Measurements from ENCODE around the gene SECISBP2. TPM values are rescaled to one million over a fixed set of nuclear protein-coding genes. Genes with fewer than 3 reads are reported as not detected.
"Not testable (repeated sequence)": the region's sequence is repeated elsewhere in the genome, so short reads cannot be mapped to it uniquely, and the experiment has no call there.

SECISBP2 gene
- total RNA-seq, 1 donor from 2014 or later = 16.4 TPM

DNA sequence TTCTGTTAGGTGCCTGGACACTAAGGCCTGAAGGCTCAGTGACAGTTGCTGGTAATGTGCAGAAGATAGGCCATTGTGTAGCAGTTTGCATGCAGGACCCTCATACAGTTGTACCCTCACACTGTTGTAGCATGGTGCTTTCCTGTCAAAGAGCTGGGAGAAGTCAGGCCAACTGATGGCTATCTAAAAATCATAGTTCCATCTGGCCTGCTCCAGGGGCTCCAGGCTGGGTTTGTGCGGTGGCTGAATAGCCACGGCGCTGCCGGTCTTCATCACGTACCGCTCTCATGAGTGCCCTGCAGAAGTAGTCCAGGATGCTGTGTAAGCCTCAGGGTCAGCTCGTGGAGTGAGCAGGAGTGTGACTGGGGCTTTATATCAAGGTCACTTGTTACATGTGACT, 12.2 kb downstream of the SECISBP2 start:
- no peak for DNase-seq (ENCODE audit: missing footprints)
- intact Hi-C loops (cut with DNase I) = no loop called here
- ATAC-seq = no peak

DNA sequence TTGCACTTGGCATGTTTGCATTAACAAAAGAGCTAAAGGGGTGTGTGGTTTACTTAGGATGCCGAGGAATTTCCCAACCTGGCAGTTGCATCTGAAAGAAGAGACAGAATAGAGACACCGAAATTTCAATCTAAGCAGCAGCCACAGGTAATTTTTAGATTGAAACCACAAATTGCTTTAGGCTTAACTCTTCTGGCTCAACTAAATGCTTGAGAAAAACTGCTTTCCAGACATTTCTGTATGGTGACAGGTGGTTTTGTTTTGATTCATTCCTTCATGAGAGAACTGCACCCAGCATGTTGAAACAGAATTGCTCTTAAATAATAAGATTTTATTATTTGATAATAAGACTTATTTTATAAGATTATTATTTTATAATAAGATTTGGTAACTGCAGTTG, 21.5 kb downstream of the SECISBP2 start:
- intact Hi-C loops (cut with DNase I) = no loop called here
- no peak for ATAC-seq
- no peak for DNase-seq (ENCODE audit: missing footprints)

- ATAC-seq (no peak), DNase-seq (ENCODE audit: missing footprints) (no peak)
- intact Hi-C loops (cut with DNase I) = no loop called here
These were observed 22.0 kb downstream of the SECISBP2 start for GRCh38 chr9:89340332-89340731.

DNA sequence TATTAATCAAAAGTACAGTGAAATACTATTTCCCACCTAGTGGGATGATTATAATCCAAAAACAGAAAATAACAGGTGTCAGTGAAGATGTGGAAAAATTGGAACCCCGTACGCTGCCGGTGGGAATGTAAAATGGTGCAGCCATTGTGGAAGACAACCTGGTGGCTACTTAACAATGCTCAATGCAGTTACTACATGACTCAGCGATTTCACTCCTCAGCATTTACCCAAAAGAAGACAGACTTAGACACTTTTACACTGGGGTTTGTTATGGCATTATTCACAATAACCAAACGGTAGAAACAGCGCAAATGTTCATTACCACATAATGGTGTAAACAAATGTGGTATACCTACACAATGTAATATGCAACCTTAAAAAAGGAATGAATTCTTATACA, 23.9 kb downstream of the SECISBP2 start:
- ATAC-seq (no peak), DNase-seq (ENCODE audit: missing footprints) (no peak)
- intact Hi-C loops (cut with DNase I) = no loop called here

DNA sequence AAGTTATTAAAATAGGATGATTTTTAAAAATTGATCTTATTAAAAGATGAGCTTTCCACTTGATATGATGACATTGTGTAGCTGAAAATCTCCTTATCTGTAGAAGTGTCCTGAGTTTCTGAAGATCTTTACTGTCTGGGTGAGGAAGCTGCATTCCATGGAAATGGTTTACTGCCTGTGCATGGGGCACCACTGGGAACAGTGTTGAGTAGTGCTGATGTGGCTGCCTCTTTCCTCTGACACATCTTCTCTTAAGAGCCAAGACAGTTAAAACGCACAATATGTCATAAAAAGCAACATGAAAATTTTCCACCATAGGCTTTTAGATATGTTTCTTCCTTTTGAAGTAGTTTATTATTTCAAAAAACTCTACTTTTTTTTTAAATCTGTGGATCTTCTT, 24.6 kb downstream of the SECISBP2 start:
- DNase-seq (ENCODE audit: missing footprints) (no peak), ATAC-seq (no peak)
- intact Hi-C loops (cut with DNase I) = no loop called here

DNA sequence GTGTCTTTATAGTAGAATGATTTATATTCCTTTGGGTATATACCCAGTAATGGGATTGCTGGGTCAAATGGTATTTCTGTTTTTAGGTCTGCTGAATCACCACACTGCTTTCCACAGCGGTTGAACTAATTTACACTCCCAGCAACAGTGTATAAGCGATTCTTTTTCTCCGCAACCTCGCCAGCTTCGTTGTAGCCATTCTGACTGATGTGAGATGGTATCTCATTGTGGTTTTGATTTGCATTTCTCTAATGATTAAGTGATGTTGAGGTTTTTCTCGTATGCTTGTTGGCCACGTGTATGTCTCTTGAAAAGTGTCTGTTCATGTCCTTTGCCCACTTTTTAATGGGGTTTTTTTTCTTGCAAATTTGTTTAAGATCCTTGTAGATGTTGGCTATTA, 25.5 kb downstream of the SECISBP2 start:
- intact Hi-C loops (cut with DNase I); DNase-seq (ENCODE audit: missing footprints); ATAC-seq: not testable (repeated sequence)

GRCh38 chr9:89345476-89345875, 27.2 kb downstream of the SECISBP2 start:
- intact Hi-C loops (cut with DNase I) = no loop called here
- no peak for DNase-seq (ENCODE audit: missing footprints)
- ATAC-seq = no peak

DNA sequence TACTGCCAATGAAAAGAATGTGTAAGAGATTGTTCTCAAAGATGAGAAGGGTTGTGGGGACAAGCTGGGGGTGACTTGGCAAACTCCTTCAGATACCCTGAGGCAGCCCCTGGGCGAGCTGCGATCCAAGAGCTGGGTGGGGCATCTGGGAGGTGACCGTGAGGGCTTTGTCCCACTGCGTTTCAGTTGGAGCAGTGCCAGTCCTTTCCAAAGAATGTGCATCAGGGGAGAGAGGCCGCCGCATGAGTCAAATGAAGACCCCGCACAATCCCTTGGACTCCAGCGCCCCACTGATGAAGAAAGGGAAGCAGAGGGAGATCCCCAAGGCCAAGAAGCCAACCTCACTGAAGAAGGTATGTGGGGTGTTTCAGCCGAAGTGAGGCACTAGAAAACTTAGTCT, 28.4 kb downstream of the SECISBP2 start:
- no peak for DNase-seq (ENCODE audit: missing footprints)
- intact Hi-C loops (cut with DNase I) = no loop called here

DNA sequence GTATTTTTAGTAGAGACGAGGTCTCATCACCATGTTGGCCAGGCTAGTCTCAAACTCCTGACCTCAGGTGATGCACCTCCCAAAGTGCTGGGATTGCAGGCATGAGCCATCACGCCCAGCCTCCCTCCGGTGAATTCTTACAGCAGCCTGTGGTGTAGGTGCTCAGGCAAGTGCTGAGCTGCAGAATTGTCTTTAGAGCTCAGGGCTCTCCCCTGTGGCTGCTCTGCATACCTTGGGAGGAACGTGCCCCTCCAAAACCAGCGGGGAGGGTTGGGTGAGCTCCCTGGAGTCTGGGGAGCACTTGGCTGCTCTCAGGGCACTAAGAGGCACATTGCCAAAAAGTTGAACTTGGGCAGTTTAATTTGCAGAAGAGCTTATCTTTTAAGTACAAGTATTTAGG, 29.4 kb downstream of the SECISBP2 start:
- intact Hi-C loops (cut with DNase I) = no loop called here
- ATAC-seq = no peak
- DNase-seq (ENCODE audit: missing footprints) = no peak

More for the DNA sequence above, 28.4 kb downstream of the SECISBP2 start:
- ATAC-seq = no peak

DNA sequence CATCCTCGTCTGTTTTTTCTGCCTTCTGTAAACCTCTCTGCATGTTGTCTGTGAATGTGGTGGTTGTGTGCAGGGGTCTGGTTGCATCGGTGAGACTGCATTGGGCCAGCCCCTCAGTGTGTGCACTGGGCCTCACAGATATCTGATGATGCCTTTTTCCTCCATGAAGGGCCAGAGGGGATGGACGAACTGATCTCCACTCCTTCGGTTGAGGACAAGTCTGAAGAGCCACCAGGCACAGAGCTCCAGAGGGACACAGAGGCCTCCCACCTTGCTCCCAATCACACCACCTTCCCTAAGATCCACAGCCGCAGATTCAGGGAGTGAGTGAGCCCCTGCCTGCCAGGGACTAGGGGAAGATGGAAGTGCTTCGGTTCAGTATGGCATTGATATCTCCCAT, 31.3 kb downstream of the SECISBP2 start:
- intact Hi-C loops (cut with DNase I) = no loop called here
- ATAC-seq (no peak), DNase-seq (ENCODE audit: missing footprints) (no peak)

DNA sequence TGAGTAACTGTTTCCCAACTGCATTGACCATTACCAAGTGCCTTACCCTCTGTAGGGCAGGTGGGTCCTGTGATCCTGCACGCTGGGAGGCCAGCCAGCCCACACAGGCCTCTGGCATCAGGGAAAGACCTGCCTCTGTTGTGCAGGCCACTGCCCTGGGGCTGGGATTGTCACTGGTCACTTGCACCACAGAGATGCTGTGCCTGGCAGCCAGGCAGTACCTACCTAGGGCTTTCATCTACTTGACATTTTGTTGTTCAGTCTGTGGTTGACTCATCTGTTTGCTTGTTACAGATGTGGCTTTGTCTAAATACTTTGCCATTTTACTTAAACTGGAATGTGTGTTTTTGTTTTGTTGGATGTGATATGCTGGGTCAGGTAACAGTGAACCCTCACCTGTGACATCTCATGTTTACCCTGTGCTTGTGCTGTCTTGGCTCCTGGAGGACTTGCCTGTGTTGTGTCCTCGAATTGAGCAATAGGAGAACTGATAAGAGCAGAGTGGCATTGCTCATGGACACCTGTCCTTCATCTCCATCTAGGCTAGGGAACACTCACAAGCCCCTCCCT, 32.8 kb downstream of the SECISBP2 start:
- peak; percentile 27 for ATAC-seq
- intact Hi-C loops (cut with DNase I) = no loop called here
- DNase-seq (ENCODE audit: missing footprints) = no peak

- no peak for ATAC-seq
- no peak for DNase-seq (ENCODE audit: missing footprints)
- intact Hi-C loops (cut with DNase I) = no loop called here
These were observed 33.4 kb downstream of the SECISBP2 start for GRCh38 chr9:89351584-89352300.

- intact Hi-C loops (cut with DNase I) = no loop called here
- ATAC-seq (no peak), DNase-seq (ENCODE audit: missing footprints) (no peak)
These were observed 34.2 kb downstream of the SECISBP2 start for GRCh38 chr9:89352451-89352850.

DNA sequence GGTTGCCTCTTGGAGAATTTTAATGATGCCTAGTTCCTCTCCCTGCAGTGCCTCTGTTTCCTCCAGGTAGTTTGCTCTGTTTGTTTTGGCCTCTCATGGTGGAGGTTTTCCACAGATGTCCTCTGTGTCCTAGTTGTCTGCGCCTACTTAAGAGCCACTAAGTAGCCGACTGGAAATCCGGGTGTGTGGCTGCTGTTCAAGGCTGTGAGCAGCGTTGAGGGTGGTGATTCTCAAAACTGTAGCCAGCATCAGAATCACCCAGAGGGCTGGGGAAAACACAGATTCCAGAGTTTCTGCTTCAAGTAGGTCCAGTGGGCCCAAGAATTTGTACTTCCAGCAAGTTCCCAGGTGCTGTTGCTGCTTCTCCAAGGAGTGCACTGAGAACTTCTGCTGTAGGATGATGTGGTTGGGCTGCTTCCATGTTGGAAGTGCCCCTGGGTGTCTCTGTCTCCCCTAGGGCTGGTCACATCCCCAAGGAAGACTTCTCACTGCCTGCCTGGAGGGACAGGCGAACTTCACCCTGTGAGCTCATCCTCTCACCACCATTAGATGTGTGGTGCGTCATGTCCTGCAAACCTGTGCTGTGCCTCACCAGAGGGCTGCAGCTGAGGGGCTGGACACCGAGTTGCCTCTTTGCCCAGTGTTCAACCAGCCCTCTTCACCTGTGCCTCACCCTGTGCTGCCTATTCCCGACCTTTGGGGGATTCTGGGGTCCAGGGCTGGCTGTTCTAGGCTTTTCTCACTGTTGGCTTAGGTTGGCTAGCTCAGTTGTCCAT, 34.8 kb downstream of the SECISBP2 start:
- intact Hi-C loops (cut with DNase I) = no loop called here
- ATAC-seq (no peak), DNase-seq (ENCODE audit: missing footprints) (no peak)

GRCh38 chr9:89353989-89354388, 35.7 kb downstream of the SECISBP2 start:
- DNase-seq (ENCODE audit: missing footprints) = no peak
- intact Hi-C loops (cut with DNase I) = no loop called here
- ATAC-seq = no peak

- DNase-seq (ENCODE audit: missing footprints) (no peak), ATAC-seq (no peak)
- intact Hi-C loops (cut with DNase I) = no loop called here
These were observed 36.2 kb downstream of the SECISBP2 start for GRCh38 chr9:89354471-89354870.

DNA sequence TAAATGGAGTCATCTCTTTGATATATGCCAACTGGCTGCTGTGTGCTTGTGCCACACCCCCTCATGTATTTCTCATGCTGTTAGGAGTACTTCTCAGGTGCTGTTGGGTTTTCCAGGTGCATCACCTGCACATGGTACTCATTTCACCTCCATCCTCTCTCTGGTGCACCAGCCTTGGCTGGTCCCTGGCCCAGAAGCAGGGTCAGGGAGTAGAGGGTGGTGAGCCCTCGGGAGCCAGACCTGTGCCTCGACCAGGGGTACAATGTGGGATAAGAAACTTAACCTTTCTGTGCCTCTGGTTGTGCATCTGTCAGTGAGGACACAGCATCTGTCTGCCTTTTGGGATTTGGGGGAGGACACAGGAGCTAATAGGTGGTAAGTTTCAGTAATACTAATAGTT, 38.5 kb downstream of the SECISBP2 start:
- DNase-seq (ENCODE audit: missing footprints) (no peak), ATAC-seq (no peak)
- intact Hi-C loops (cut with DNase I) = no loop called here

DNA sequence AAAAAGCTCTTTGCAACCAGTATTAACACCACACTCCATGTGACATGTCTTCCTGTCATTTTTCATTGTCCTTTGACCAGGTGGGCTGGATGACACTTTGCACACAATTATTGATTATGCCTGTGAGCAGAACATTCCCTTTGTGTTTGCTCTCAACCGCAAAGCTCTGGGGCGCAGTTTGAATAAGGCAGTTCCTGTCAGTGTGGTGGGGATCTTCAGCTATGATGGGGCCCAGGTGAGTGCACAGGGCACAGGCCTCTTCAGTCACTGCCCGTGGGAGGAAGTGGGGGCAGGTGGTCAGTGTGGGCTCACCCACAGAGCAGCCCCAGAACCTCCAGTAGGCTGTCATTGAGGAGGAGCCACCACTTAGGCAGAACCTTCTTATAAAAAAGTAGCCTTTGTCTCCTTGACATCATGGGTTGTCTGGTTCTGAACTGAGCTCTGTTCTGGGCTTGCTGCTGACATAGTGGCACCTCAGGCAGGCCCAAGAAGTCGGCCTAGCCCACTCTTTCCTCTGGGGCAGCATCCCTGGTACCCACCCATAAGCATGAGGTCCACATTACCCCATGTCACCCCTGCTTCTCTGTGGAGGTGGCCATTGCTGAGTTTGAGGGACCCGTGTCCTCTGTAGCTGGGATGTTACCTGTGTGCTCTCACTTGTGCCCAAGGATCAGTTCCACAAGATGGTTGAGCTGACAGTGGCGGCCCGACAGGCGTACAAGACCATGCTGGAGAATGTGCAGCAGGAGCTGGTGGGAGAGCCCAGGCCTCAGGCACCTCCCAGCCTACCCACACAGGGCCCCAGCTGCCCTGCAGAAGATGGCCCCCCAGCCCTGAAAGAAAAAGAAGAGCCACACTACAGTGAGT, 39.3 kb downstream of the SECISBP2 start:
- intact Hi-C loops (cut with DNase I) = no loop called here
- DNase-seq (ENCODE audit: missing footprints) = no peak
- ATAC-seq = no peak

DNA sequence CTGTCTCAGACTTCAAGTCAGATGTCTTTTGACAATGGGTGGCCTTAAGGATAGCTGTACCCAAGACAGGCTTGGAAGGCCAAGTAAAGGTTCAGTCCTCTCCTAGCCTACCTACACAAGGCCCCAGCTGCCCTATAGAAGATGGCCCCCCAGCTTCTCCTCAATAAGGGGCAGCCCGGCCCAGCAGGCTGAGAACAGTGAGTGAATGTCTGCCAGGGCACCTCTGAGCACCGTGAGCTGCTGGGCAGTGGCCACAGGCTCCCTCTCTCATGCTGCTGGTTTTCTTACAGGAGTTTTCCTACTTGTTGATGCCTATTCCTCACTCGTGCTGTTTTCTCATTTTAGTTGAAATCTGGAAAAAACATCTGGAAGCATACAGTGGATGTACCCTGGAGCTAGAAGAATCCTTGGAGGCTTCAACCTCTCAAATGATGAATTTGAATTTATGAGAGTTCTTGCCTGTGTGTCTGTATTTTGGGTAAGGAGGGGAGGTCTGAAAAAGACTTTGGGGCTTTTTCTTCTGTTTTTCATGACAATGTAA, 40.1 kb downstream of the SECISBP2 start:
- intact Hi-C loops (cut with DNase I) = no loop called here
- no peak for ATAC-seq
- no peak for DNase-seq (ENCODE audit: missing footprints)

Data from Right ventricle myocardium inferior (tissue), 1 donor.